KOPT-K1 (cell line): Measurements from ENCODE around the gene MMP11.
A peak's percentile ranks its signal among the peaks of the same experiment; 100 is the strongest.

ENCODE experiments used
- H3K27ac ChIP-seq: fragments of 200-600 bp; sonication (generic); 2 replicates; pipeline ENCODE4 v1.5.1; 2016; ENCODE audit warnings: antibody characterized with exemption, mild to moderate bottlenecking, low read depth, low read length; ENCODE audit not compliant: poor library complexity, severe bottlenecking
- H3K36me3 ChIP-seq: fragments of 200-600 bp; sonication (generic); 2 replicates; pipeline ENCODE4 v1.5.1; 2017; ENCODE audit warnings: antibody characterized with exemption, mild to moderate bottlenecking, low read length, moderate library complexity; ENCODE audit not compliant: insufficient read depth
- H3K9me3 ChIP-seq: fragments of 200-600 bp; sonication (generic); 2 replicates; pipeline ENCODE4 v1.5.1; 2017; ENCODE audit warnings: antibody characterized with exemption, low read length, mild to moderate bottlenecking; ENCODE audit not compliant: insufficient read depth, poor library complexity, severe bottlenecking

MMP11 gene

GRCh38 chr22:23823331-23823791 lies 50.7 kb downstream of the MMP11 start:
- H3K36me3 ChIP-seq = peaks cover 100% of the 10 kb centered on the region
- H3K9me3 ChIP-seq = no peaks in the 10 kb centered on the region
- H3K27ac ChIP-seq = no peak overlapping the region

GRCh38 chr22:23824476-23825245 lies 52.0 kb downstream of the MMP11 start:
- Histone ChIP-seq H3K9me3 (no peaks in the 10 kb centered on the region), H3K27ac (no peak overlapping the region), H3K36me3 (peaks cover 100% of the 10 kb centered on the region)

- H3K9me3 ChIP-seq = no peaks in the 10 kb centered on the region
- H3K36me3 ChIP-seq = peaks cover 100% of the 10 kb centered on the region
- H3K27ac ChIP-seq = peak overlapping the region; percentile 45
Measured at GRCh38 chr22:23825246-23825905, 52.7 kb downstream of the MMP11 start.

GRCh38 chr22:23826510-23827350 lies 54.1 kb downstream of the MMP11 start:
- Histone ChIP-seq H3K36me3 (peaks cover 100% of the 10 kb centered on the region), H3K27ac (no peak overlapping the region), H3K9me3 (no peaks in the 10 kb centered on the region)

- H3K9me3 ChIP-seq = no peaks in the 10 kb centered on the region
- H3K27ac ChIP-seq = no peak overlapping the region
- peaks cover 100% of the 10 kb centered on the region for H3K36me3 ChIP-seq
Measured at GRCh38 chr22:23827351-23827995, 54.8 kb downstream of the MMP11 start.

- peaks cover 100% of the 10 kb centered on the region for H3K36me3 ChIP-seq
- H3K9me3 ChIP-seq = no peaks in the 10 kb centered on the region
- no peak overlapping the region for H3K27ac ChIP-seq
Measured at GRCh38 chr22:23828800-23829680, 56.4 kb downstream of the MMP11 start.

GRCh38 chr22:23829845-23830372 lies 57.3 kb downstream of the MMP11 start:
- Histone ChIP-seq H3K9me3 (no peaks in the 10 kb centered on the region), H3K27ac (no peak overlapping the region), H3K36me3 (peaks cover 98% of the 10 kb centered on the region)

- Histone ChIP-seq H3K36me3 (peaks cover 98% of the 10 kb centered on the region), H3K9me3 (no peaks in the 10 kb centered on the region), H3K27ac (no peak overlapping the region)
Measured at GRCh38 chr22:23831261-23831660, 58.6 kb downstream of the MMP11 start.

- Histone ChIP-seq H3K9me3 (no peaks in the 10 kb centered on the region), H3K27ac (no peak overlapping the region), H3K36me3 (peaks cover 98% of the 10 kb centered on the region)
Measured at GRCh38 chr22:23831781-23832180, 59.1 kb downstream of the MMP11 start.

- Histone ChIP-seq H3K27ac (no peak overlapping the region), H3K9me3 (no peaks in the 10 kb centered on the region), H3K36me3 (peaks cover 94% of the 10 kb centered on the region)
Measured at GRCh38 chr22:23832226-23833016, 59.8 kb downstream of the MMP11 start.

- Histone ChIP-seq H3K27ac (no peak overlapping the region), H3K9me3 (no peaks in the 10 kb centered on the region), H3K36me3 (peaks cover 86% of the 10 kb centered on the region)
Measured at GRCh38 chr22:23833017-23833751, 60.5 kb downstream of the MMP11 start.
